Fibroblast of lung (primary cell): ENCODE results near the gene SPCS2.

ENCODE experiments used
- CTCF ChIP-seq, 2 donors: IDR thresholded peaks in 1 of 2; conservative IDR thresholded peaks in 1 of 2; 1 replicate in 1 of 2; 2 replicates in 1 of 2; pipeline ENCODE4 v1.5.1; 2011 to 2012; ENCODE audit warnings: low read length in 2 of 2, control low read depth in 1 of 2, inconsistent platforms in 1 of 2, low read depth in 1 of 2, mild to moderate bottlenecking in 1 of 2
- EZH2 ChIP-seq: IDR thresholded peaks from 2 replicates; pipeline ENCODE4 v1.5.1; 2012; ENCODE audit warnings: low read length, control low read depth, mild to moderate bottlenecking; ENCODE audit errors: missing control alignments

DNA sequence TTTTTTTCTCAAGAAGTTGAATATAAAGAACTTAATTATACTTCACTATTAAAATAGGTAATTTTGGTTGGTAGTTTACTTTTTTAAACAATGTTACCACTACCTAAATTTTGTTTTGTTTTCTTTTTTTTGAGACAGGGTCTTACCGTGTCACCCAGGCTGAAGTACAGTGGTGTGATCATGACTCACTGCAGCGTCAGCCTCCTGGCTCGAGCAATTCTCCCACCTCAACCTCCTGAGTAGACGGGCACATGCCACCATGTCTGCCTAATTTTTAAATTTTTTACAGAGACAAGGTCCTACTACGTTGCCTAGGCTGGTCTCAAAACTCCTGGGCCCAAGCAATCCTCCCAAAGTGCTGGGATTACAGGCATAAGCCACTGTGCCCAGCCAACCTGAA lies 17.6 kb downstream of the SPCS2 start:
- TF ChIP-seq CTCF (conservative IDR thresholded peaks at IDR 0.05 in 1 of 2, IDR thresholded peaks at IDR 0.05 in 1 of 2; ENCODE audit: low read depth in 1 of 2, low read length in 2 of 2) (no peak), EZH2 (no peak)
